Astrocyte of the spinal cord (primary cell): ENCODE data around the gene DMAC1.
A peak's percentile ranks its signal among the peaks of the same experiment; 100 is the strongest.

Source experiments
- DNase-seq: peaks from one replicate; pipeline ENCODE4 v3.0.0; 2011; ENCODE audit warnings: low read depth, low spot score
- H3K4me3 ChIP-seq: 2 replicates; pipeline ENCODE4 v1.5.1; 2011; ENCODE audit warnings: low read depth, mild to moderate bottlenecking, low read length, moderate library complexity
- CTCF ChIP-seq: IDR thresholded peaks from 2 replicates; pipeline ENCODE4 v1.5.1; 2012; ENCODE audit warnings: low read depth, mild to moderate bottlenecking, low read length, inconsistent platforms
- in situ Hi-C: cut with HindIII; loops from 2 replicates; pipeline ENCODE4 v1.10.0; 2017; ENCODE audit warnings: low sequenced_read_pairs

Gene DMAC1

GRCh38 chr9:7780261-7780988, 19.2 kb downstream of the DMAC1 start:
- no peak overlapping the region for H3K4me3 ChIP-seq
- in situ Hi-C loops: no loop called here
- DNase-seq: peak; percentile 55
- TF ChIP-seq CTCF: no peak

GRCh38 chr9:7778851-7779600, 20.6 kb downstream of the DMAC1 start:
- no peak overlapping the region for H3K4me3 ChIP-seq
- no peak for DNase-seq
- in situ Hi-C loops: no loop called here
- no peak for TF ChIP-seq CTCF

- DNase-seq: no peak
- in situ Hi-C loops: no loop called here
- no peak overlapping the region for H3K4me3 ChIP-seq
These were observed 21.8 kb downstream of the DMAC1 start for GRCh38 chr9:7777771-7778170.

GRCh38 chr9:7770111-7770510, 29.5 kb downstream of the DMAC1 start:
- DNase-seq: no peak
- in situ Hi-C loops: no loop called here
- H3K4me3 ChIP-seq: no peak overlapping the region
- no peak for TF ChIP-seq CTCF

More at GRCh38 chr9:7777771-7778170, 21.8 kb downstream of the DMAC1 start:
- TF ChIP-seq CTCF: no peak

- TF ChIP-seq CTCF: no peak
- no peak for DNase-seq
- in situ Hi-C loops: no loop called here
These were observed 37.0 kb downstream of the DMAC1 start for GRCh38 chr9:7762600-7762999.

DNA sequence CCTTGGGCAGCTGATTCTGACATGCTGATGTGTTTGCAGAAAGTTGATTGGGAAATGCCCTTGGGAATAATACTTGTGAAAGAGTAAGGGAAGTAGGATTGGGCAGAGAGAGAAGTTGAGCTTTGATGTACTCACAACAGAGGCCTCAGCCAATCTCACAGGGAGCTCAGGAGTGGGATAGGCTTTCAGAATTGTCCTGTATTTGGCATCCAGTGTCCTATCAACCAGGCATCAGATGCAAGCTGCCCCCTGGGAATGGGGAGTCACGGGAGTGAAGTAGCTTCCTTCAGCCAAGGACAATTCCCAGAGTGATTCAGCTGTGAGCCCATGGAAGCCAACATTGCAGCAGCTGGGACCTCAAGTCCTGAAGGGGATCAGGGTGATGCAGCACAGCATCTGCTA, 39.6 kb downstream of the DMAC1 start:
- in situ Hi-C loops: no loop called here
- no peak for TF ChIP-seq CTCF
- no peak for DNase-seq

More at GRCh38 chr9:7762600-7762999, 37.0 kb downstream of the DMAC1 start:
- no peak overlapping the region for H3K4me3 ChIP-seq

More for the DNA sequence above, 39.6 kb downstream of the DMAC1 start:
- no peak overlapping the region for H3K4me3 ChIP-seq
